Caco-2 (cell line): Measurements from ENCODE around the gene TMEM259. TPM values are rescaled to one million over a fixed set of nuclear protein-coding genes. Genes with fewer than 3 reads are reported as not detected.

Source experiments
- BruUV-seq: library from RNA; stranded (reverse); fragments of 400-500 nt; replicated peaks from 2 replicates; lab custom pipeline; 2021; lab: Mats Ljungman, UMichigan
- CTCF ChIA-PET: fragments of 300-600 bp; sonication (Branson Sonifier 250); formaldehyde crosslinking; loops from one replicate; lab custom pipeline; 2022; ENCODE audit warnings: antibody characterized with exemption; lab: Charles Lee
- POLR2A ChIA-PET: fragments of 300-600 bp; sonication (Branson Sonifier 250); formaldehyde crosslinking; loops from one replicate; lab custom pipeline; 2022; ENCODE audit warnings: antibody characterized with exemption; lab: Charles Lee
- DNase-seq, 2 experiments: peaks; one replicate each; pipeline versions ENCODE4 v3.0.0 to v3.0.0-alpha.2; 2020 to 2022
- H3K27me3 ChIP-seq: replicated peaks from 2 replicates; pipeline ENCODE4 v1.6.0; 2011; ENCODE audit warnings: low read length; ENCODE audit not compliant: control insufficient read depth, insufficient read depth
- H3K36me3 ChIP-seq: 2 replicates; pipeline ENCODE4 v1.5.1; 2011; ENCODE audit warnings: low read length; ENCODE audit not compliant: control insufficient read depth, insufficient read depth
- H3K4me1 ChIP-seq: fragments of 250-450 bp; sonication (Bioruptor Pico); 2 replicates; pipeline ENCODE4 v1.5.1; 2020; ENCODE audit warnings: mild to moderate bottlenecking
- H3K4me3 ChIP-seq: 2 replicates; pipeline ENCODE4 v1.5.1; 2011; ENCODE audit warnings: low read depth, mild to moderate bottlenecking, control low read depth, low read length
- H3K9me3 ChIP-seq: fragments of 250-450 bp; sonication (Bioruptor Pico); 2 replicates; pipeline ENCODE4 v1.5.1; 2020; ENCODE audit warnings: mild to moderate bottlenecking, moderate library complexity
- H3K27ac Mint-ChIP-seq: one replicate; pipeline ENCODE4 v1.8.0; 2022; ENCODE audit warnings: mixed read lengths; ENCODE audit not compliant: unreplicated experiment
- H3K27me3 Mint-ChIP-seq: one replicate; pipeline ENCODE4 v1.8.0; 2022; ENCODE audit warnings: mixed read lengths; ENCODE audit not compliant: insufficient read depth, unreplicated experiment
- H3K36me3 Mint-ChIP-seq: one replicate; pipeline ENCODE4 v1.8.0; 2022; ENCODE audit warnings: mild to moderate bottlenecking, mixed read lengths; ENCODE audit not compliant: insufficient read depth, unreplicated experiment
- H3K4me1 Mint-ChIP-seq: one replicate; pipeline ENCODE4 v1.8.0; 2022; ENCODE audit warnings: low read depth, mixed read lengths; ENCODE audit not compliant: unreplicated experiment
- H3K4me3 Mint-ChIP-seq: one replicate; pipeline ENCODE4 v1.8.0; 2022; ENCODE audit warnings: mild to moderate bottlenecking, moderate library complexity, mixed read lengths; ENCODE audit not compliant: unreplicated experiment
- H3K9me3 Mint-ChIP-seq: one replicate; pipeline ENCODE4 v1.8.0; 2022; ENCODE audit warnings: mixed read lengths; ENCODE audit not compliant: unreplicated experiment
- CTCF ChIP-seq, 2 experiments: fragments of 200-600 bp in 1 of 2; IDR thresholded peaks; 1 replicate in 1 of 2; 2 replicates in 1 of 2; pipeline versions ENCODE4 v1.5.1 to v1.8.0; 2011 to 2022; ENCODE audit warnings: antibody characterized with exemption in 1 of 2, control low read depth in 1 of 2, inconsistent platforms in 1 of 2, low read depth in 1 of 2, low read length in 1 of 2, mild to moderate bottlenecking in 1 of 2, moderate library complexity in 1 of 2; ENCODE audit not compliant: insufficient read depth in 1 of 2, severe bottlenecking in 1 of 2, unreplicated experiment in 1 of 2
- intact Hi-C: fragments of 100-400 bp; cut with micrococcal nuclease; formaldehyde crosslinking; loops from one replicate; pipeline ENCODE4 v1.10.0; 2022; ENCODE audit not compliant: unreplicated experiment
- total RNA-seq: library from RNA; stranded (reverse); gene quantifications from 2 replicates; pipeline ENCODE4 v1.2.3, GENCODE V29; 2022

The TMEM259 gene
- total RNA-seq, 1 experiment from 2014 or later, result 148 TPM

GRCh38 chr19:1047696-1048147, 26.8 kb upstream of the TMEM259 start:
- no peak for DNase-seq
- Histone ChIP-seq H3K27me3 (no peaks in the 10 kb centered on the region), H3K9me3 (no peaks in the 10 kb centered on the region), H3K36me3 (no peaks in the 10 kb centered on the region), H3K4me3 (no peak overlapping the region), H3K4me1 (no peaks in the 10 kb centered on the region)
- ChIA-PET POLR2A (interaction anchor here (1.1 kb wide), 1 partner anchor 21 kb away, joined by 5 read pairs; the partner anchor contains the start of gene CNN2), CTCF (no interaction called here)
- intact Hi-C loops, result no loop called here
- Mint-ChIP-seq H3K4me1 (no peaks in the 10 kb centered on the region), H3K27ac (no peak overlapping the region), H3K9me3 (no peaks in the 10 kb centered on the region), H3K27me3 (no peaks in the 10 kb centered on the region), H3K36me3 (peaks cover 14% of the 10 kb centered on the region), H3K4me3 (no peak overlapping the region)
- TF ChIP-seq CTCF (IDR thresholded peaks at IDR 0.05; ENCODE audit: insufficient read depth in 1 of 2, low read depth in 1 of 2, low read length in 1 of 2, severe bottlenecking in 1 of 2, unreplicated experiment in 1 of 2), result no peak
- BruUV-seq, result no TSS peak

GRCh38 chr19:1046836-1047695, 26.1 kb upstream of the TMEM259 start:
- no peak for DNase-seq
- Mint-ChIP-seq H3K27me3 (no peaks in the 10 kb centered on the region), H3K36me3 (peaks cover 14% of the 10 kb centered on the region), H3K27ac (no peak overlapping the region), H3K4me1 (no peaks in the 10 kb centered on the region), H3K4me3 (no peak overlapping the region), H3K9me3 (no peaks in the 10 kb centered on the region)
- H3K4me3 ChIP-seq, result no peak overlapping the region
- no peaks in the 10 kb centered on the region for H3K9me3 ChIP-seq
- H3K27me3 ChIP-seq, result no peaks in the 10 kb centered on the region
- POLR2A ChIA-PET, result interaction anchor here (0.5 to 1.1 kb wide), 2 partner anchors 21 to 24 kb away, joined by 5 to 8 read pairs; partner anchors contain the start of gene CNN2
- TF ChIP-seq CTCF (IDR thresholded peaks at IDR 0.05; ENCODE audit: insufficient read depth in 1 of 2, low read depth in 1 of 2, low read length in 1 of 2, severe bottlenecking in 1 of 2, unreplicated experiment in 1 of 2), result no peak
- no peaks in the 10 kb centered on the region for H3K36me3 ChIP-seq
- CTCF ChIA-PET, result no interaction called here
- intact Hi-C loops, result no loop called here
- BruUV-seq, result no TSS peak
- H3K4me1 ChIP-seq, result no peaks in the 10 kb centered on the region

- no peak for TF ChIP-seq CTCF (IDR thresholded peaks at IDR 0.05; ENCODE audit: insufficient read depth in 1 of 2, low read depth in 1 of 2, low read length in 1 of 2, severe bottlenecking in 1 of 2, unreplicated experiment in 1 of 2)
- H3K36me3 Mint-ChIP-seq, result peaks cover 12% of the 10 kb centered on the region
- peaks cover 5% of the 10 kb centered on the region for H3K4me1 ChIP-seq
- no peak overlapping the region for H3K27ac Mint-ChIP-seq
- no TSS peak for BruUV-seq
- intact Hi-C loops, result no loop called here
- H3K9me3 Mint-ChIP-seq, result no peaks in the 10 kb centered on the region
- H3K4me3 Mint-ChIP-seq, result no peak overlapping the region
- CTCF ChIA-PET, result no interaction called here
- POLR2A ChIA-PET, result no interaction called here
- H3K36me3 ChIP-seq, result no peaks in the 10 kb centered on the region
- H3K27me3 ChIP-seq, result no peaks in the 10 kb centered on the region
- H3K4me1 Mint-ChIP-seq, result no peaks in the 10 kb centered on the region
- H3K4me3 ChIP-seq, result no peak overlapping the region
- no peaks in the 10 kb centered on the region for H3K27me3 Mint-ChIP-seq
- no peaks in the 10 kb centered on the region for H3K9me3 ChIP-seq
- no peak for DNase-seq
These were observed 25.2 kb upstream of the TMEM259 start for GRCh38 chr19:1046117-1046626.
